HG02970 (cell line): ENCODE results near the gene ILKAP.

ENCODE experiments used
- ATAC-seq: cut with Tn5 transposase; IDR thresholded peaks from one replicate; pipeline ENCODE4 v1.9.1; 2021; ENCODE audit warnings: mild to moderate bottlenecking, moderate library complexity, moderate number of reproducible peaks; ENCODE audit not compliant: unreplicated experiment, low FRiP score

ILKAP gene

GRCh38 chr2:238126338-238126737, 77.2 kb downstream of the ILKAP start:
- ATAC-seq: no peak

GRCh38 chr2:238125127-238125885, 78.2 kb downstream of the ILKAP start:
- no peak for ATAC-seq

- no peak for ATAC-seq
Observed at GRCh38 chr2:238124488-238125126, 78.9 kb downstream of the ILKAP start.

DNA sequence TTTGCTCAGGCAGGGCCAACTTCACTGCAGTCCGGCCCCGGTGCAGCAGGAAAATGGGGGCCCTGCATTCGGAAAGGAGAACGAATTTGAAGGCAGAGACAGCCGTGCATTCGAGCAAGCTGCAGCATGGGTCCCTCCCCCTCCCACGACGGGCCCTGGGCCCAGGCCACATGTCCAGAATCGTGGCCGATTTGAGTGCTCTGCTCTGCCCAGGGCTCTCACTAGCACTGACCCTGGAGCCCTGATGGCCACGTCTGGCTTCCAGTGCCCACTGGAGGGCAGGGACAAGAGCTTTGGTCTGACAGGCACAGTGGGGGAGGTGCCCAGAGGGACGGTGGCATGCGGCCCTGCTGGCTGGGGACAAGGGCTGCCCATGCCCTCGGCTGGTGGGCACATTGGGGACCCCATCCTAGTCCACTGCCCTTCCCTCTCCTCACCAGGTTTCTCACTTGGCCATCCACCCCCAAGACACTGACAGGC, 79.5 kb downstream of the ILKAP start:
- ATAC-seq: no peak

GRCh38 chr2:238123218-238123971, 80.1 kb downstream of the ILKAP start:
- ATAC-seq: no peak

DNA sequence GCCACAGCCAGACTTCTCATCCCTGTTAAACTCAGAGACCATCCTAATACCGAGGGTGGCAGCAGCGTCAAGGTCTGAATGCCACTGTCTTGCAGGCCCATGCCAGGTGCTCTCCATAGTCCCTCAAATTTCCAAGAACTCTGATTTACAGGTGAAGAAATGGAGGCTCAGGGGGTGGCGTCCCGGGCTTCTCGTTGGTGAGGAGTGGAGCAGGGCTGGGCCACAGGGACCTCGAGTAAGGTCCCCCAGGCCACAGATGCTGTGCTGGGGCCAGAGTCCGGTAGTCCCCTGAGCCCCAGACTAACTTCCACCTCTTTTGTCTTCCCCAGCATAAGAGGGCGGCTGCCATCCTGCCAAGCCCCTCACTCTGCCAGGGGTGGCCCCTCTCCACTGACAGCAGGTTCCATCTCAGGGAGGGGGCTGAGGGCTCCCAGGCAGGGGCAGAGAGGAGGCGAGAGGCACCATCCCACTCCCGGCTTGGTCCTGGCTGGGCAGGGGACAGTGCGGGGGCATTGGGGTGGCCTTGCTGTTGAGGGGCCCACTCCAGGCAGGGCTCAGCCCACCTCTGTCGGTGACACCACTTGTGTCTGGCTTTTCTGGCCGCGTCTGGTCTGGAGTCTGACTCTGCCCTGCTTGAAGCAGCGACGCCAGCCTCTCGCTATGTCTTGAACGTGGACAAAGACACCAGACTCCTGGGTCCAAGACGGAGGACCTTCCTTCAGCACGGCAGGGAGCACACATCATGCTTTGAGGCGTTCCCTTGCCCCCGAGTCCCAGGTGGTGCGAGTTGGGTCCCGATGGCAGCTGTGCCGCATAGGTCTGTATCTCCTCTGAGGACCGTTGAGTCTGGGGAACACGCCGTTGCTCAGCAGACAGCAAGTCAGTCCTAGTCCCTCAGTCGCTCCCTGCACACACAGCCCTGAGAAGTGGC, 80.9 kb downstream of the ILKAP start:
- ATAC-seq: no peak

DNA sequence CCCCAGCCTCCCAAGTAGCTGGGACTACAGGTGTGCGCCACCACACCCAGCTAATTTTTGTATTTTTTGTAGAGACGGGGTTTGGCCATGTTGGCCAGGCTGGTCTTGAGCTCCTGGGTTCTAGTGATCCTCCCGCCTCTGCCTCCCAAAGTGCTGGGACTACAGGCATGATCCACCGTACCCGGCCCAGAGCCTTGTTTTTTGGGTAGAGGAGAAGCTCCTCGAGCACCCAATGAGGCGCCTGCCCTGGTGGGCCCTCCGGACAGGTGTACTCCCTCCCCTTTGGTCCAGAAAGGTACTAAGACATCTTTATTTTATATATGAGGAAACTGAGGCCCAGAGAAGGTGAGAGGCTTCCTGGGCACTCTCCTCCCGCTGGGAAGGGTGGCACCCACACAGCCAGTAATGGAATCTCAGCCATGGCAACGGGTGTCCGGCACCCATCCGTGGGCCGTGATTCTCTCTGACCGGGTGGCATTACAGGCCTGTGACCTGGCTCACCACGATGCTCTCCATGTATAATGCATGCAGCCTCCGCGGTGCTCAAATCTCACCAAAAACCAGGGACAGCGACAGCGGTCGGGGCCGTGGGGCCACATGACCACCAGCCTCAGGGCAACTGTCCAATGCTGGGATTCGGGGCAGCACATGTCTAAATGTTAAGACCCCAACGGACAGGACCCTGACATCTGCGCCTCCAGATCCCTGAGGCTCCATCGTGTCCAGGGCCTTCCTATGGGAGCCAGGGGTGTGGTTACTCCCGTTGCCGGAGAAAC, 81.8 kb downstream of the ILKAP start:
- no peak for ATAC-seq

- no peak for ATAC-seq
Observed at GRCh38 chr2:238120463-238121298, 82.8 kb downstream of the ILKAP start.
